ENCODE measurements around the gene PRDX6. TPM values are rescaled to one million over a fixed set of nuclear protein-coding genes. Genes with fewer than 3 reads are reported as not detected.
A peak's percentile ranks its signal among the peaks of the same experiment; 100 is the strongest.

The PRDX6 gene
- total and polyA plus RNA-seq, 10 of the 15 experiments (the other 5 are each of a cell fraction or from before 2014, with no cell fraction given): 70.7 to 230 (median 138) TPM

GRCh38 chr1:173476665-173477285 is 360 bp upstream of the PRDX6 start (continued):
- TF ChIP-seq HDAC6 (IDR thresholded peaks at IDR 0.05; ENCODE audit: unreplicated experiment): no peak
- no peak for TF ChIP-seq ESRRA (IDR thresholded peaks at IDR 0.05; ENCODE audit: low read length)
- no peak for TF ChIP-seq BRCA1 (IDR thresholded peaks at IDR 0.05; ENCODE audit: low read depth, low read length)
- TF ChIP-seq MTA2 (IDR thresholded peaks at IDR 0.05; ENCODE audit: low read depth): no peak
- TF ChIP-seq PAX5 (IDR thresholded peaks at IDR 0.05; ENCODE audit: borderline replicate concordance, low read depth, low read length): no peak
- TF ChIP-seq SP1 (IDR thresholded peaks at IDR 0.05; ENCODE audit: low read depth, low read length): no peak
- TF ChIP-seq YY1 (IDR thresholded peaks at IDR 0.05; ENCODE audit: low read depth, low read length): no peak
- peak; percentile 97 for TF ChIP-seq USF2 (IDR thresholded peaks at IDR 0.05; ENCODE audit: borderline replicate concordance, low read depth, low read length)
- TF ChIP-seq BCL11A (IDR thresholded peaks at IDR 0.05; ENCODE audit: low read depth, low read length): no peak
- TF ChIP-seq KLF5 (IDR thresholded peaks at IDR 0.05; ENCODE audit: partially characterized antibody): no peak
- no peak for TF ChIP-seq MTA3 (IDR thresholded peaks at IDR 0.05; ENCODE audit: borderline replicate concordance, low read length)
- TF ChIP-seq IRF3 (IDR thresholded peaks at IDR 0.05): no peak
- no peak for TF ChIP-seq HDAC2 (IDR thresholded peaks at IDR 0.05)
- TF ChIP-seq RELB (IDR thresholded peaks at IDR 0.05; ENCODE audit: low read depth): no peak
- peak; percentile 94 for TF ChIP-seq ATF3 (IDR thresholded peaks at IDR 0.05; ENCODE audit: borderline replicate concordance, extremely low read depth, low read depth, low read length)
- peak; percentile 67 for TF ChIP-seq IKZF1 (conservative IDR thresholded peaks at IDR 0.05)
- no peak for TF ChIP-seq JUNB (IDR thresholded peaks at IDR 0.05)
- 0 out of 2 replicates have a peak, but pooled peaks have one; percentile 19 for TF ChIP-seq PML (IDR thresholded peaks at IDR 0.05; ENCODE audit: low read length)
- TF ChIP-seq NR2F1 (conservative IDR thresholded peaks at IDR 0.05): peak; percentile 82
- peak; percentile 80; the same call in 1 of the 2 replicates for TF ChIP-seq ZNF207 (IDR thresholded peaks at IDR 0.05; ENCODE audit: borderline replicate concordance)
- TF ChIP-seq HCFC1 (IDR thresholded peaks at IDR 0.05; ENCODE audit: low read length): peak; percentile 36
- TF ChIP-seq CHD1 (IDR thresholded peaks at IDR 0.05; ENCODE audit: low read depth, low read length): no peak
- TF ChIP-seq EED (IDR thresholded peaks at IDR 0.05; ENCODE audit: low read depth): no peak
- TF ChIP-seq NKRF (conservative IDR thresholded peaks at IDR 0.05): peak; percentile 90
- TF ChIP-seq ASH2L (IDR thresholded peaks at IDR 0.05; ENCODE audit: borderline replicate concordance, low read depth): 0 out of 2 replicates have a peak, but pooled peaks have one; percentile 57
- TF ChIP-seq NFYA (IDR thresholded peaks at IDR 0.05; ENCODE audit: borderline replicate concordance, low read depth, low read length): no peak
- peak; percentile 98 for TF ChIP-seq RAD51 (IDR thresholded peaks at IDR 0.05)
- TF ChIP-seq NR2C1 (IDR thresholded peaks at IDR 0.05): no peak
- TF ChIP-seq JUND (IDR thresholded peaks at IDR 0.05; ENCODE audit: low read depth, low read length): no peak
